ENCODE data around the gene MINDY4.

DNA sequence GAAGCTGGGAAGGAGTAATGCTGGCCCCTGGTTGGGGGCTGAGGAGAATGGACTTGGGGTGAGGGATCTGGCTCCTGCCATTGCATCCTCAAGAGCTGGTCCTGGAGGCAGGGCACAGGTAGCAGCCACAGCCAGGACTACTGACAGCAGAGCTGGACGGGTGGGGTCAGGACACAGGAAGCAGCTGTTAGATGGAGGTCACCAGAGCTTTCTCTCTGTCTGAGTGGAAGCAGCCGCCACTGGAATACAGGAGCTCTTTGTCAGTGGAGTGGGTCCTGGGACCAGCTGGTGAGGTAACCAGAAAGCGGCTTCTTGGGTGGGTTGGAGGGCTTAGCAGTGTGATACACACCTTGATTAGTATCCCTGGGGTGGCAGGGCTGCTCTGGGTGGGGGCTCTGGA is 82.4 kb downstream of the MINDY4 start:
- TF ChIP-seq, protein P1, sequence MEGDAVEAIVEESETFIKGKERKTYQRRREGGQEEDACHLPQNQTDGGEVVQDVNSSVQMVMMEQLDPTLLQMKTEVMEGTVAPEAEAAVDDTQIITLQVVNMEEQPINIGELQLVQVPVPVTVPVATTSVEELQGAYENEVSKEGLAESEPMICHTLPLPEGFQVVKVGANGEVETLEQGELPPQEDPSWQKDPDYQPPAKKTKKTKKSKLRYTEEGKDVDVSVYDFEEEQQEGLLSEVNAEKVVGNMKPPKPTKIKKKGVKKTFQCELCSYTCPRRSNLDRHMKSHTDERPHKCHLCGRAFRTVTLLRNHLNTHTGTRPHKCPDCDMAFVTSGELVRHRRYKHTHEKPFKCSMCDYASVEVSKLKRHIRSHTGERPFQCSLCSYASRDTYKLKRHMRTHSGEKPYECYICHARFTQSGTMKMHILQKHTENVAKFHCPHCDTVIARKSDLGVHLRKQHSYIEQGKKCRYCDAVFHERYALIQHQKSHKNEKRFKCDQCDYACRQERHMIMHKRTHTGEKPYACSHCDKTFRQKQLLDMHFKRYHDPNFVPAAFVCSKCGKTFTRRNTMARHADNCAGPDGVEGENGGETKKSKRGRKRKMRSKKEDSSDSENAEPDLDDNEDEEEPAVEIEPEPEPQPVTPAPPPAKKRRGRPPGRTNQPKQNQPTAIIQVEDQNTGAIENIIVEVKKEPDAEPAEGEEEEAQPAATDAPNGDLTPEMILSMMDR (IDR thresholded peaks at IDR 0.05): no peak
- no peak for TF ChIP-seq POLR2A (IDR thresholded peaks at IDR 0.05)
- no peak for TF ChIP-seq EP300 (IDR thresholded peaks at IDR 0.05)
